Progenitor cell of endocrine pancreas (in vitro differentiated cells): ENCODE results near the gene TRPV2. TPM values are rescaled to one million over a fixed set of nuclear protein-coding genes. Genes with fewer than 3 reads are reported as not detected.

ENCODE experiments used
- DNase-seq: peaks from one replicate; pipeline ENCODE4 v3.0.0; 2021; ENCODE audit warnings: low spot score; ENCODE audit not compliant: unreplicated experiment
- H3K27ac Mint-ChIP-seq: 2 replicates; pipeline ENCODE4 v1.8.0; 2021; ENCODE audit warnings: mild to moderate bottlenecking, moderate library complexity, mixed read lengths
- H3K27me3 Mint-ChIP-seq: 2 replicates; pipeline ENCODE4 v1.8.0; 2021; ENCODE audit warnings: mixed read lengths
- H3K36me3 Mint-ChIP-seq: 2 replicates; pipeline ENCODE4 v1.8.0; 2022; ENCODE audit warnings: mixed read lengths; ENCODE audit not compliant: insufficient read depth
- H3K4me1 Mint-ChIP-seq: 2 replicates; pipeline ENCODE4 v1.8.0; 2021; ENCODE audit warnings: low read depth, mixed read lengths
- H3K4me3 Mint-ChIP-seq: 2 replicates; pipeline ENCODE4 v1.8.0; 2021; ENCODE audit warnings: low read depth, mild to moderate bottlenecking, moderate library complexity, mixed read lengths
- H3K9me3 Mint-ChIP-seq: 2 replicates; pipeline ENCODE4 v1.8.0; 2021; ENCODE audit warnings: low read depth, mixed read lengths
- total RNA-seq: library from RNA; stranded (reverse); gene quantifications from 2 replicates; pipeline ENCODE4 v1.2.1, GENCODE V29; 2021
- TF ChIP-seq, protein P1 (sequence below): fragments of 200-600 bp; sonication (generic); IDR thresholded peaks from one replicate; pipeline ENCODE4 v1.5.0; 2021; ENCODE audit warnings: antibody characterized with exemption, mild to moderate bottlenecking; ENCODE audit not compliant: unreplicated experiment

Gene TRPV2
- total RNA-seq, 1 donor from 2014 or later: 2.1 TPM

DNA sequence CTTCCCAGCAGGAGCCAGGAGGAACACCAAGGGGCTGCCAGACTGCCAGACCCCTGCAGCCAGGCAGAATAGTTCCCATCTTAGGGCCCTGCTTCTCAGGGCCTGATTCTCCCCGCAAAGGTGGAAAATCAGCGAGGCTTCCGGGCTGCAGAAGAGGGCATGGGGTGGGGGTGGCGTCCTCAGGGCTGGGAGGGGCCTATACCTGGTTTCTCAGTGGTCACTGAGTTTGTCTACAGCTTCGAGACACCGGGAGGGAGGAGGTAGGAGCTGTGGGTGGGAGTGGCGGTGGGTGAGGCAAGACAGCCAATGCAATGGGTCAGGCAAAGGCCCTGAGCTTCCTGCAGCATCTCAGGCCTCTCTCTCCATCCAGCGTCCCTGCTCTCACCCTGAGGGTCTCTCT, 62.3 kb downstream of the TRPV2 start:
- no peak overlapping the region for H3K27ac Mint-ChIP-seq

DNA sequence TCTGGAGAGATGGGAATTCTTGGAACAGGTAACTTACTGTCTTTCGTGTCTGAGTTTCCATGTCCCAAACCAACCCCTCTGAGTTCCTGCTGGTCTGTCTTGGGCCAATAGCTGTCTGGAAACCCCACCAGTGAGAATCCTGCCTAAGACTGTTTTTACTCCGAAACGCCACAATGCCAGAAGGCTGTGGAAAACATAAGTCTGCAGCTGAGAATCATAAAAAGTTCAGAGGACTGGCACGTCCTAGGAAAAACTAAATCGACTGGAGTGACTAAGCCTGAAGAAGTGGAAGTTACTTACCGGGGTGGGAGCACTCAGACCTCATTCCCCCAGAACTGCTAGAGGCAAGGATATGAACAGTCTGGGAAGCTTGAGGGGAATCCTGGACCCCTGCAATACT, 63.3 kb downstream of the TRPV2 start:
- Mint-ChIP-seq H3K27me3 (no peaks in the 10 kb centered on the region), H3K36me3 (no peaks in the 10 kb centered on the region), H3K9me3 (no peaks in the 10 kb centered on the region), H3K27ac (no peak overlapping the region), H3K4me1 (peaks cover 15% of the 10 kb centered on the region), H3K4me3 (no peak overlapping the region)
- TF ChIP-seq, protein P1, sequence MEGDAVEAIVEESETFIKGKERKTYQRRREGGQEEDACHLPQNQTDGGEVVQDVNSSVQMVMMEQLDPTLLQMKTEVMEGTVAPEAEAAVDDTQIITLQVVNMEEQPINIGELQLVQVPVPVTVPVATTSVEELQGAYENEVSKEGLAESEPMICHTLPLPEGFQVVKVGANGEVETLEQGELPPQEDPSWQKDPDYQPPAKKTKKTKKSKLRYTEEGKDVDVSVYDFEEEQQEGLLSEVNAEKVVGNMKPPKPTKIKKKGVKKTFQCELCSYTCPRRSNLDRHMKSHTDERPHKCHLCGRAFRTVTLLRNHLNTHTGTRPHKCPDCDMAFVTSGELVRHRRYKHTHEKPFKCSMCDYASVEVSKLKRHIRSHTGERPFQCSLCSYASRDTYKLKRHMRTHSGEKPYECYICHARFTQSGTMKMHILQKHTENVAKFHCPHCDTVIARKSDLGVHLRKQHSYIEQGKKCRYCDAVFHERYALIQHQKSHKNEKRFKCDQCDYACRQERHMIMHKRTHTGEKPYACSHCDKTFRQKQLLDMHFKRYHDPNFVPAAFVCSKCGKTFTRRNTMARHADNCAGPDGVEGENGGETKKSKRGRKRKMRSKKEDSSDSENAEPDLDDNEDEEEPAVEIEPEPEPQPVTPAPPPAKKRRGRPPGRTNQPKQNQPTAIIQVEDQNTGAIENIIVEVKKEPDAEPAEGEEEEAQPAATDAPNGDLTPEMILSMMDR: no peak
- DNase-seq: no peak

More for the DNA sequence above, 62.3 kb downstream of the TRPV2 start:
- H3K36me3 Mint-ChIP-seq: no peaks in the 10 kb centered on the region
- TF ChIP-seq, protein P1: no peak
- no peak overlapping the region for H3K4me3 Mint-ChIP-seq
- H3K4me1 Mint-ChIP-seq: peaks cover 15% of the 10 kb centered on the region
- DNase-seq: no peak
- H3K9me3 Mint-ChIP-seq: no peaks in the 10 kb centered on the region
- no peaks in the 10 kb centered on the region for H3K27me3 Mint-ChIP-seq

DNA sequence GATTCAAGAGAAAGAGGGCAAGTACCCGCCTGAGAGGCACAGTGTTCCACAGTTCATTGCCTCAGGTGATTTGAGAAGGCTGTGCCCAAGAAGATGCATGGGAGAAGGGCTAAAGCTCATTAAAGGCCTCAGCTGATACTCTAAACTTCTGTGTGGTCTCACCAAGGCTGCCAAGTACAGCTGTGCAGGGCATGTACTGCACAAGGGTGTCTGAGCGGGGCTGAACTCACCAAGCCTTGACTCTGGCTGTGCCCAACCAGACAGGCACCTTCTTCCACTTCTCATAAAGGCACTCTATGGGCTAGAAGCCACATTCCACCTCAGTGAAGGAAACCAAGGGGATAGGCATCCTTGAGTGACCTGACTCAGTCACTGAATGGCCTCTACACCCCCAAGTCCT, 63.9 kb downstream of the TRPV2 start:
- Mint-ChIP-seq H3K9me3 (no peaks in the 10 kb centered on the region), H3K36me3 (no peaks in the 10 kb centered on the region), H3K27ac (no peak overlapping the region), H3K27me3 (no peaks in the 10 kb centered on the region), H3K4me1 (peaks cover 16% of the 10 kb centered on the region), H3K4me3 (no peak overlapping the region)
- DNase-seq: no peak
- TF ChIP-seq, protein P1: no peak

DNA sequence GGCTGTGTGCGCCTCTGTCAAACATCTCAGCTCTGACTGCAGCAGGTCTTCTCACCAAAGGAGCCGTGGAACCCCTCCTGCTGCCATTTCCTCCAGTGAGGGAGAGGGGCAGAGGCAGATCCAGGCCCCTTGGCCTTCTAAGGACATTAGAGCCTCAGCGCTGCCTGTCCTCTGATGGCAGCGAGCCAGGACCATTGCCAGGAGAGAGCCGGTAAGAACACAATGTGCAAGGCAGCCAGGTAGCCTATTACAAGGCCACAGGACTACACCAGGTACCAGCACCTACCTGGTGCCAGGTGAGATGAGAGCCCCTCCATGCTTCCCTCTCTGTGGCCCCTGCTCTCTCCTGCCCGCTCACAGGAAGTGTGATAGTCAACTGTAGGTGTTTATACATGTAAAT, 65.6 kb downstream of the TRPV2 start:
- TF ChIP-seq, protein P1: no peak
- H3K9me3 Mint-ChIP-seq: no peaks in the 10 kb centered on the region
- peaks cover 11% of the 10 kb centered on the region for H3K4me1 Mint-ChIP-seq
- no peaks in the 10 kb centered on the region for H3K27me3 Mint-ChIP-seq
- H3K4me3 Mint-ChIP-seq: no peak overlapping the region
- no peak for DNase-seq
- no peaks in the 10 kb centered on the region for H3K36me3 Mint-ChIP-seq
- H3K27ac Mint-ChIP-seq: no peak overlapping the region

DNA sequence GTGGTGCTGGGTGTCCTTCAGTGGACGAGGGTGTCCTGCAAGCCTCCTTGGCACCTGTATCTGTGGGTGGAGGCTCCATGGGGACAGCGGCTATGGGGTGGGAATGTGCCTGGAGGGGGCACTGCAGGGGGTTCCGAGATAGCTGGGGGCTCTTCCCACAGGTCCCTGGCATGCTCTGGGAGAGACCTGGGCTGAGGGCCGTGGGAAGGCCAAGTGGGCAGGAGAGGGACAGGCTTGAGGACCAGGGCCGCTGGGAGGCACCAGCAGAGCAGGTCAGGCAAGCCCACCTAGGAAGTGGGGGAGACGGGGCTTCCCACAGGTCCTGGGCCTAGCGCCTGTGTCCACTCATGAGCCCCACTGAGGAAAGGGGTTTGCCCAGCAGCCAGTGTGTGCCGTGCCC, 66.9 kb downstream of the TRPV2 start:
- TF ChIP-seq, protein P1: no peak
- Mint-ChIP-seq H3K27ac (no peak overlapping the region), H3K36me3 (no peaks in the 10 kb centered on the region), H3K4me1 (peaks cover 17% of the 10 kb centered on the region), H3K27me3 (no peaks in the 10 kb centered on the region), H3K4me3 (no peak overlapping the region), H3K9me3 (no peaks in the 10 kb centered on the region)
- DNase-seq: no peak
